Ishikawa (cell line): ENCODE results near the gene CALCB.
A peak's percentile ranks its signal among the peaks of the same experiment; 100 is the strongest.

Source experiments
- EGR1 ChIP-seq: IDR thresholded peaks from 2 replicates; pipeline ENCODE4 v1.6.1; 2012
- EP300 ChIP-seq: IDR thresholded peaks from 2 replicates; pipeline ENCODE4 v1.6.1; 2012; ENCODE audit warnings: borderline replicate concordance
- FOXM1 ChIP-seq: IDR thresholded peaks from 2 replicates; pipeline ENCODE4 v1.6.1; 2012; ENCODE audit warnings: low read depth, borderline replicate concordance
- NFIC ChIP-seq: IDR thresholded peaks from 2 replicates; pipeline ENCODE4 v1.6.1; 2012
- RAD21 ChIP-seq: IDR thresholded peaks from 2 replicates; pipeline ENCODE4 v1.6.1; 2012; ENCODE audit warnings: low read depth
- TAF1 ChIP-seq: IDR thresholded peaks from 2 replicates; pipeline ENCODE4 v1.6.1; 2012; ENCODE audit warnings: low read depth, mild to moderate bottlenecking
- TEAD4 ChIP-seq: IDR thresholded peaks from 2 replicates; pipeline ENCODE4 v1.6.1; 2012
- YY1 ChIP-seq: IDR thresholded peaks from 2 replicates; pipeline ENCODE4 v1.6.1; 2012; ENCODE audit warnings: low read depth
- ZBTB7A ChIP-seq: IDR thresholded peaks from 2 replicates; pipeline ENCODE4 v1.6.1; 2012; ENCODE audit warnings: low read depth
- TF ChIP-seq, protein P1 (sequence below): IDR thresholded peaks from 2 replicates; pipeline ENCODE4 v1.6.1; 2012
- TF ChIP-seq, protein P2 (sequence below): IDR thresholded peaks from 2 replicates; pipeline ENCODE4 v1.6.1; 2012; ENCODE audit warnings: low read depth, mild to moderate bottlenecking

DNA sequence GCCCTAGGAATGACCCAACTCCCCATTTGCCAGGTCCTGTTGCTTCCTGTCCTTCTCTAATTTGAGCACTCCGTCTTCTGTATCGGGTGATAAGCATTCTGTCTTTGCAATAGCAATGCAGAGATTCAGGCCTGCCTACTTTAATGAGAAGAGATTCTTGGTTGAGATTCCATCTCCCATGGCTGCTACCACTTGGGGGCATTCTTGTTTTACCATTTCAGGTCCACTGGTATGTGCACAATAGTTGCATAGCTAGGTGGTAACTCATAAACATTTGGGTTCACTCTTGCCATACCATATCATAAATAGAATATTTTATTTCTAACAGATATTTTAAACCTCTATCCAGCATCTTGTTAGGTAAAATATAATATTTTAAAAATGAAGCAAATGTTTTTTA is 34.4 kb upstream of the CALCB start:
- TF ChIP-seq TAF1 (no peak), FOXM1 (no peak), TEAD4 (no peak), YY1 (no peak), EGR1 (no peak), RAD21 (peak; percentile 55), EP300 (no peak), NFIC (no peak), ZBTB7A (no peak)
- TF ChIP-seq, protein P1, sequence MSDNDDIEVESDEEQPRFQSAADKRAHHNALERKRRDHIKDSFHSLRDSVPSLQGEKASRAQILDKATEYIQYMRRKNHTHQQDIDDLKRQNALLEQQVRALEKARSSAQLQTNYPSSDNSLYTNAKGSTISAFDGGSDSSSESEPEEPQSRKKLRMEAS: no peak
- TF ChIP-seq, protein P2, sequence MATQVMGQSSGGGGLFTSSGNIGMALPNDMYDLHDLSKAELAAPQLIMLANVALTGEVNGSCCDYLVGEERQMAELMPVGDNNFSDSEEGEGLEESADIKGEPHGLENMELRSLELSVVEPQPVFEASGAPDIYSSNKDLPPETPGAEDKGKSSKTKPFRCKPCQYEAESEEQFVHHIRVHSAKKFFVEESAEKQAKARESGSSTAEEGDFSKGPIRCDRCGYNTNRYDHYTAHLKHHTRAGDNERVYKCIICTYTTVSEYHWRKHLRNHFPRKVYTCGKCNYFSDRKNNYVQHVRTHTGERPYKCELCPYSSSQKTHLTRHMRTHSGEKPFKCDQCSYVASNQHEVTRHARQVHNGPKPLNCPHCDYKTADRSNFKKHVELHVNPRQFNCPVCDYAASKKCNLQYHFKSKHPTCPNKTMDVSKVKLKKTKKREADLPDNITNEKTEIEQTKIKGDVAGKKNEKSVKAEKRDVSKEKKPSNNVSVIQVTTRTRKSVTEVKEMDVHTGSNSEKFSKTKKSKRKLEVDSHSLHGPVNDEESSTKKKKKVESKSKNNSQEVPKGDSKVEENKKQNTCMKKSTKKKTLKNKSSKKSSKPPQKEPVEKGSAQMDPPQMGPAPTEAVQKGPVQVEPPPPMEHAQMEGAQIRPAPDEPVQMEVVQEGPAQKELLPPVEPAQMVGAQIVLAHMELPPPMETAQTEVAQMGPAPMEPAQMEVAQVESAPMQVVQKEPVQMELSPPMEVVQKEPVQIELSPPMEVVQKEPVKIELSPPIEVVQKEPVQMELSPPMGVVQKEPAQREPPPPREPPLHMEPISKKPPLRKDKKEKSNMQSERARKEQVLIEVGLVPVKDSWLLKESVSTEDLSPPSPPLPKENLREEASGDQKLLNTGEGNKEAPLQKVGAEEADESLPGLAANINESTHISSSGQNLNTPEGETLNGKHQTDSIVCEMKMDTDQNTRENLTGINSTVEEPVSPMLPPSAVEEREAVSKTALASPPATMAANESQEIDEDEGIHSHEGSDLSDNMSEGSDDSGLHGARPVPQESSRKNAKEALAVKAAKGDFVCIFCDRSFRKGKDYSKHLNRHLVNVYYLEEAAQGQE: no peak
